Cardiac septum (tissue), 1 donor: ENCODE measurements around the gene EVI2A. TPM values are rescaled to one million over a fixed set of nuclear protein-coding genes. Genes with fewer than 3 reads are reported as not detected.
"Not testable (repeated sequence)": the region's sequence is repeated elsewhere in the genome, so short reads cannot be mapped to it uniquely, and the experiment has no call there.

Experiments
- DNase-seq: peaks from one replicate; pipeline ENCODE4 v3.0.0-alpha.2; 2020; ENCODE audit warnings: low spot score
- intact Hi-C: fragments of 100-400 bp; cut with DNase I; formaldehyde crosslinking; loops from one replicate; pipeline ENCODE4 v1.14.0; 2022
- total RNA-seq: library from RNA; stranded (reverse); fragmentation: NEBNext Ultra II Directional; extraction: Animal tissue kit (Norgen Biotek cat#: 25700); gene quantifications from one replicate; pipeline ENCODE4 v1.2.1, GENCODE V29; 2021
- donor health status: DM: no; HTN: no; CAD: no.

EVI2A gene
- total RNA-seq, 1 donor from 2014 or later: 2.2 TPM

GRCh38 chr17:31314782-31315100, 6.7 kb downstream of the EVI2A start:
- intact Hi-C loops: no loop called here
- DNase-seq: no peak

- intact Hi-C loops: no loop called here
- no peak for DNase-seq
Observed at GRCh38 chr17:31313982-31314781, 7.2 kb downstream of the EVI2A start, which contains the start of gene EVI2B. Gene EVI2B, minus strand, starts transcription at chr17:31314054. Its CDS starts 8,445 bp downstream, at chr17:31305609.

GRCh38 chr17:31312223-31312622, 9.2 kb downstream of the EVI2A start:
- DNase-seq, intact Hi-C loops: not testable (repeated sequence)

GRCh38 chr17:31311526-31311925, 9.9 kb downstream of the EVI2A start:
- DNase-seq: no peak
- intact Hi-C loops: no loop called here

- intact Hi-C loops: no loop called here
- peak; percentile 76 for DNase-seq
Observed at GRCh38 chr17:31310886-31311285, 10.5 kb downstream of the EVI2A start.

GRCh38 chr17:31310260-31310659, 11.2 kb downstream of the EVI2A start:
- intact Hi-C loops: no loop called here
- no peak for DNase-seq

- no peak for DNase-seq
- intact Hi-C loops: no loop called here
Observed at GRCh38 chr17:31309556-31309955, 11.9 kb downstream of the EVI2A start.

GRCh38 chr17:31308372-31309334, 12.8 kb downstream of the EVI2A start:
- intact Hi-C loops: no loop called here
- no peak for DNase-seq

- intact Hi-C loops: no loop called here
- DNase-seq: no peak
Observed at GRCh38 chr17:31307640-31308039, 13.8 kb downstream of the EVI2A start.

- intact Hi-C loops: no loop called here
- DNase-seq: no peak
Observed at GRCh38 chr17:31299624-31300023, 21.8 kb downstream of the EVI2A start.

GRCh38 chr17:31297090-31297489, 24.3 kb downstream of the EVI2A start, which contains the start of gene OMG:
Gene OMG, minus strand, starts transcription at chr17:31297239. Its CDS starts 908 bp downstream, at chr17:31296331.
- intact Hi-C loops: no loop called here
- no peak for DNase-seq

GRCh38 chr17:31296142-31296541, 25.3 kb downstream of the EVI2A start:
- intact Hi-C loops: no loop called here
- DNase-seq: no peak

- intact Hi-C loops: no loop called here
- no peak for DNase-seq
Observed at GRCh38 chr17:31295489-31295871, 25.9 kb downstream of the EVI2A start.

GRCh38 chr17:31294820-31295488, 26.5 kb downstream of the EVI2A start:
- intact Hi-C loops: no loop called here
- no peak for DNase-seq

- intact Hi-C loops: no loop called here
- DNase-seq: no peak
Observed at GRCh38 chr17:31294231-31294630, 27.2 kb downstream of the EVI2A start.

GRCh38 chr17:31293581-31293980, 27.8 kb downstream of the EVI2A start:
- intact Hi-C loops: no loop called here
- DNase-seq: no peak

- intact Hi-C loops: no loop called here
- no peak for DNase-seq
Observed at GRCh38 chr17:31291820-31292219, 29.6 kb downstream of the EVI2A start.

- no peak for DNase-seq
- intact Hi-C loops: no loop called here
Observed at GRCh38 chr17:31289790-31290189, 31.6 kb downstream of the EVI2A start.

- DNase-seq, intact Hi-C loops: not testable (repeated sequence)
Observed at GRCh38 chr17:31287932-31288331, 33.5 kb downstream of the EVI2A start.

GRCh38 chr17:31286587-31286986, 34.8 kb downstream of the EVI2A start:
- DNase-seq: no peak
- intact Hi-C loops: no loop called here
